CD4-positive, alpha-beta T cell treated with Interleukin-6 at 100 ng/mL for 8 hours (primary cell): ENCODE measurements around the gene TNXB.
"Not testable (repeated sequence)": the region's sequence is repeated elsewhere in the genome, so short reads cannot be mapped to it uniquely, and the experiment has no call there.

Source experiments
- DNase-seq: peaks from one replicate; pipeline ENCODE4 v3.0.0-alpha.2; 2020; ENCODE audit warnings: mixed read lengths, low spot score

Gene TNXB

DNA sequence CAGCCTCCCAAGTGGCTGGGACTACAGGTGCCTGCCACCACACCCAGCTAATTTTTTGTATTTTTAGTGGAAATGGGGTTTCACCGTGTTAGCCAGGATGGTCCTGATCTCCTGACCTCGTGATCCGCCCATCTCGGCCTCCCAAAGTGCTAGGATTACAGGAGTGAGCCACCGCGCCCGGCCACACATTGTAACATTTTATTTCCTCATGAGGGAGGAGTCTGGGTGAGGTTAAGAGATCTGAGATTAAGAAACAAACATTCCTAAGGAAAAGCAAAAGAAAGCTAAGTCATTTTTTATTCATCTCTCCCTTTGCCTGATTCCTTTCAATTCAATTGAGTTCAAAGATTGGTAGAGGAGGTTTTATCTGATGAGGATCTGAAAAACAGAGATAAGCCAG is 35.1 kb upstream of the TNXB start:
- DNase-seq = not testable (repeated sequence)

DNA sequence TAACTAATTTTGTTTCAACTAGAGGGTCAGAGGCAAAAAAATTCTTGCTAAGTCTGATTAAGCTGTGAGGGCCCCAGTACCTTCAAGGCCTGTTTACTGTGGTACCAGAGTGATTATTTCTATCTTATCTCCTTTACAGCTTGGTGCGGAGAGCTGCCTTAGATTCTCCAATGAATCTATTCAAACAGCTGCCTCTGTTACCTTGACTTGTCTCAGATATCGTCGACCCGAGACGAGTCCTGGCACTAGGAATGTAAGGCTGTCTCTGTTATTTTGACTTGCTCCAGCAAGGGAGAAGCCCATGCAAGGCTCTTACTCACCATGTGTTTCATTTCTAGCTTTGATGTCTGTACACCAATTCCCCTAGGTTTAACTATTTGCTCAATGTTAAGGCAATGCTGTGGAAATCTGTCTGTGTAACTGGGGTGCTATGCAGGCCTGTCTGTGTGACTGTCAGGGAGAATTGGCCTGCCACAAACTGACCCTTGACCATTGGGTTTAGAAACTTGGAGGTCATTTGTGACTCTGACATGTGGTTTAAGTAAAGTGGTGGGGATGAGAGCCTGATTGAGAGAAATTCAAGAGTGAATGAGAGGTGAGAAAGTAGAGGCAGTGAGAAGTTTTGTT is 31.4 kb upstream of the TNXB start:
- DNase-seq = no peak

DNA sequence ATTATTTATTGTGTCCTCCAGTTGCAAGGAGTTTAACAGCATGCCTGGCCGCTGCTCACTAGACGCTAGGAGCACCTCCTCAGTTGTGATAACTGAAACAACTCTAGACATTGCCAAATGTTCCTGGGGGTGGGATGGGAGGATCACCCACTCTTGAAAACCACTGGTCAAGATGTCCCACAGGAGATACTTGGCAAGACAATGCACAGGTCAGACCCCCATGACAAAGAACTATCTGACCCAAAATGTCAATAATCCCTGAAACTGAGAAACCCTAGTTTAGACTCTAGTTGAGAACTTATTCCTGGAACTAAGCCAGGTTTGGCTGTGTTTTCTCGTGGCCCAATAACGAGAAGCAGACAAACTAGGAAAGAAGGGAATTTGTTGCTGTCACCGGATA is 30.5 kb upstream of the TNXB start:
- no peak for DNase-seq

DNA sequence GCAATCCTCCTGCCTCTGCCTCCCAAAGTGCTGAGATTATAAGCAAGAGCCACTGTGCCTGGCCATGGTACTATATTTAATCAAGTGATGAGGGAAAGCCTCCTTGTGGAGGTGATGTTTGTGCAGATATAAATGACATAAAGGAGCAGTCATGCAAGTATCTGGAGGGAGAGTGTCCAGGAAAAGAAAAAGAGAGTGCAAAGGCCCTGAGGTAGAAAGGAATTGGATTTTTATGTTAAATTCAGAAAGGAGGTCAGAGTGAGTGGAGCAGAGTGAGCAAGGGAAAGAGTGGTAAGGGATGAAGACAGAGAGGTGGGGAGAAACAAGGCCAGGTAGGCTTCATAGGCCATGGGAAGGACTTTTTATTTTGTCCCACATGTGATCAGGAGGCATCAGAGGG is 28.3 kb upstream of the TNXB start:
- DNase-seq = no peak

DNA sequence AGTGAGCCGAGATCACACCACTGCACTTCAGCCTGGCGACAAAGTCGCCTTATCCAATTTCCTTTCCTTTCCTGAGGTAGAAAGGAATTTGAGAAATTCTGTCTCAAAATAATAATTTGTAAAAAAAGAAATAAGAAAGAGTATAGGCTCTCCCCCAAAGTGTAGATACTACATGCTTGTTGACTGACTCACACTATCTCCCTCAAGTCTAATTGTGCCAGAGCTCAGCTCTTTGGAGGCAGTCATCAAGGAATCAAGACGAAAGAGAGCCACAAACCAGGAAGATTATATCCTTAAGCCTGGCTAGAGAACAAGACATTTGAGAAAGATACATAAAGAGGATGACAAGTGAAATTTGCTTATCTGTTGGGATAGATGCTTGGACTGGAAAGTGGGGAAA is 24.6 kb upstream of the TNXB start:
- DNase-seq = no peak

- no peak for DNase-seq
Observed at GRCh38 chr6:32132110-32132509, 23.0 kb upstream of the TNXB start.

DNA sequence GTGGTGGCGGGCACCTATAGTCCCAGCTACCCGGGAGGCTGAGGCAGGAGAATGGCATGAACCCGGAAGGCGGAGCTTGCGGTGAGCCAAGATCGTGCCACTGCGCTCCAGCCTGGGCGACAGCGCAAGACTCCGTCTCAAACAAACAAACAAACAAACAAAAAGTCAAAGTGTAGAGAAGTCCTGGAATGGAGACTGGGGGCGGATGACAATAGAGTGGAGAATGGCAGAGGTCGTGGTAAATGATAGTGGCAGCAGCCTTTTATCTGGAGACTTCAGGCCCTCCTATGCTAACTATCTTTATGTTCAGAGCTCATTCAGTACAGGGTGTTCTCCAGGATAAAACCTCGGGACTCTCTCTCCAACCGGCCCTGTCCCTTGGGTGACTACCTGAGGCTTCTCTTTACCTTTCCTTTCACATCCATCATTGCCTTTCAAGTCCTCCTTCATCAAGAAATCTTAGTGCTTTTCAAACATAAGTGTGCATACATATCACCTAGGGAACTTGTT is 22.4 kb upstream of the TNXB start:
- DNase-seq = no peak

GRCh38 chr6:32129297-32130088 is 20.4 kb upstream of the TNXB start:
- DNase-seq = no peak

- no peak for DNase-seq
Observed at GRCh38 chr6:32128751-32129296, 19.7 kb upstream of the TNXB start.

- DNase-seq = peak; percentile 99
Observed at GRCh38 chr6:32127717-32128592, 18.8 kb upstream of the TNXB start, which contains the start of gene ATF6B. ATF6B (minus strand) TSS chr6:32128246; CDS start chr6:32128207, 39 bp downstream.

GRCh38 chr6:32127409-32127716 is 18.2 kb upstream of the TNXB start:
- DNase-seq = no peak

DNA sequence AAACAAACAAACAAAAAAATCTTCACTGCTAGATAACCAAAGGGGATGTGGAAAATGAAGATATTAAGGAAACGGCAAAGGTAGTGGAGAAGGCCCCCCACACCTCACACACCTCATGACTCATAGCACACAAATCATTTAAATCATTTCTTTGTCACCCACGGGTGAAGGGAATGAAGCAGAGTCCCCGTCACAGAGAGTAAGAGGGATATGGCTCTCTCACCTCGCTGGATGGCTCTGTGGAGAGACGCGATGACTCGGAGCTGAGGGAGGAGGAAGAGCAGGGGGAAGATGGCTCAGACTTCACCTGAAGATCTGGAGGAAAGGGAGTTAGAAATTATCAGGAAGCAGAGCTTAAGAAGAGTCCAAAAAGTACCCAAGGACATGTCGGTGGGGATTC is 17.7 kb upstream of the TNXB start:
- DNase-seq = no peak

DNA sequence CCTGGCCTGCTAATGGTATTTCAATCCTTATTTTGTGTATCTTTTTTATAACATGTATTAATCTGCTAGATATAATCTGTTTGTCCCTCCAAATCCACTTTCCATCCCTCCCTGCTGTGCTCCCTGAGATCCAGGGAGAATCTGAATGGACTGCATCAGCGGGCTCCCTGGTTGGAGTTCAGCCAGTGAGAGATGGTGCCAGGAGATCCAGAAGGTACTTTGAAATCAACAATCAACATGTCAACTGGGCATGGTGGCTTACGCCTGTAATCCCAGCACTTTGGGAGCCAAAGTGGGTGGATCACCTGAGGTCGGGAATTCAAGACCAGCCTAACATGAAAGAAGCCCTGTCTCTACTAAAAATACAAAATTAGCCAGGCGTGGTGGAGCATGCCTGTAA is 14.5 kb upstream of the TNXB start:
- no peak for DNase-seq

GRCh38 chr6:32120573-32121059 is 11.5 kb upstream of the TNXB start:
- no peak for DNase-seq

GRCh38 chr6:32118782-32119628 is 9.9 kb upstream of the TNXB start:
- peak; percentile 66 for DNase-seq

DNA sequence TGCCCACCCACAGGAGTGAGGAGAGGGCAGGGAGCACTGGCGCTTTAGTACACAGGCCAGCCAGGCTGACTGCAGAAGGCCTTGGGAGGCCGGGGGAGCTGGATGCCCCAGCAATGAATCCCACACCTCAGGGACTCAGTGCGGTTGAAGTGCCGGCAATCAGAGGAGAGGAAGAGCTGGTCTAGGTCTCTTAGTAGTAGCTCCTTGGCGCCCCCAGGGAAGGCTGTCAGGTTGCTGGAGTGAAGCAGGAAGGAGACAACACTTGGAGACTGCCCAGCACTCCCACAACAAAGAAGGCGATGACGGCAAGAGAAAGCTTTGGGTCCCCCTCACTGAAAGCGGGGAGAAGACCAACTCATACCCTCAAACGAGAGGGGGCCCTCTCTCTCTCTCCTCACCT is 8.3 kb upstream of the TNXB start:
- DNase-seq = no peak

- no peak for DNase-seq
Observed at GRCh38 chr6:32116674-32117073, 7.5 kb upstream of the TNXB start.

DNA sequence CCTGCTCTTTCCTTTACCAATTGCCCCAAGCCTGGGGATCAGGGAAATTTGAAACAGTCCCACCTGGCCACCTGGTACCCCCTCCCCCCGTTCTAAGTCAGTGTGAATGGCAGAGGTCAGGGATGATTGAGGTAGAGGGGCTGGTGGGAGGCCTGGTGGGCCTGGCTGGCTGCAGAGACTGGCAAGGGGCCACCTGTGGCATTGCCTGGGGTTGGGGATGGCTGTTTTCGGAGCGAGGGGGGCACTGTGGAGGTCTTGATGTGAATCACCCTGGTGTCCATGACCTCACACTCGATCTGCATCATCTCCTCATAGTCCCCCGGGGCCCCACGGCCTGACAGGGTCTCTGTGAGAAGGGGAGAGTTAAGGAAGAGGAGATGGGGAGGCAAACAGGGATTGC is 6.5 kb upstream of the TNXB start:
- DNase-seq = no peak

DNA sequence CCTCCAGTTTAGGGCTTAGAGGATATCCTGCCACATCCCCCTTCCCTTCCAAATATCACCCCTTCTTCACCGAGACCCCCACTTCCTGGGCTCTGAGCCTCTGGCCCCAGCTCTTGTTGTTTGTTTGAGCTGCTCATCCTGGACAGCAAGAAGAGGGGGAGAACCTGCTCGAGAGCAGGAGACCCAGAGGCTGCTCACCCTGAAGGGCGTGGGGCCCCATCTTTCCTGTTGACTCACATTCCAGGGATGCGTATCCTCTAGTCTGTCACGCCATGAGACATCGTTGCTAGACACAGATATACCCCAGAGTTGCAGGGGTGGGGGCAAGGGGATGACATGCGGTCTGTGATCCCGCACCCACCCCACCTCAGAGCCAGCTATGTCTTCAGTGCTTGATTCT is 5.7 kb upstream of the TNXB start:
- DNase-seq = no peak

DNA sequence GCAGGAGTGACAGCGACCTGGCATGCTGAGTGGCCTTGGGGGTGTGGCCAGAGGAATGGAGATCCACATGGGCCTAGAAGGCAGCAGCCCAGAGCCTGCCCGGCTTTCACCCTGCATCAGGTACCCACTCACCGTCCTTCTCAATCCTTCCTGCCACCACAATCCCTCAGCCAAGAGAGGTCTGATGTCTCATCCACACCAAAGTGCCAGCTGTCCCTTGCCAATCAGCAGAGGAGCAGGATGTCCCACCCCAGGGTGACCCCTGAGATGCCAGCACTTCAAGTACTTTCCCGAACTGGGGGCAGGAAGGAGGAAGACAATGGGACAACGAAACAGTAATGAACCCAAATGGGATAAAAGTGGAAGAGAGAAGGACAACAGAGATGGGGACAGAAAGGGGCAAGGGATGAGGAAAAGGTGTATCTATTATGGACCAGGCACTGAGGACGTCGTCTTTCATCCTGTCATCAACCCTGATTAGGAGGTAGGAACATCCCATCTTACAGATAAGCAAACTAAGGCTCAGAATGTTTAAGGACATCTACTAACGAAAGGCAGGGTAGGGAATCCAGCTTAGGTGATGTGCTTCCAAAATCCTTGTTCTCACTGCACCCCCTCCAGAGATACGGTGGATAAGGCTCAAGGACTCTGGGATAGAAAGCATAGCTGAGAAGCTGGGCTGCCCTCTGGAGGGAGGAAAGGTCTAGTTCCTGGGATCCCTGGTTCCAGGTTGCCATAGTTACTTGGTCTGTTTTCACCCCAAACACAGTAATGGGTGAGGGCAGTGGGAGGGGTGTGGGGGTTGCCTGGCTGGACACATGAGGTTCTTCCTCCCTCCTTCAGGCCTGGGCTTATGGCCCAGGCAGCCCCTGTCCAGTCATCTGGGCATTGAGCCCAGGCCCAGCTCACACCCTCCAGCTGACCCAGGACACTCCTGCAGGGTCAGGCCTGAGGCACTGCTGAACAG is 4.5 kb upstream of the TNXB start:
- no peak for DNase-seq
